ENCODE data around the gene RNASE4. TPM values are rescaled to one million over a fixed set of nuclear protein-coding genes. Genes with fewer than 3 reads are reported as not detected.
"Not testable (repeated sequence)": the region's sequence is repeated elsewhere in the genome, so short reads cannot be mapped to it uniquely, and the experiment has no call there.

The RNASE4 gene
- total RNA-seq, 2 donors from 2014 or later: 41.5 to 94.7 TPM

GRCh38 chr14:20719777-20720176, 35.4 kb downstream of the RNASE4 start:
- Histone ChIP-seq H3K4me1 (no peaks in the 10 kb centered on the region), H3K4me3 (no peak overlapping the region), H3K27ac (peak overlapping the region; percentile 37), H3K9me3 (no peaks in the 10 kb centered on the region), H3K9ac (ENCODE audit: low read depth in 2 of 2, low read length in 2 of 2) (no peak overlapping the region), H3K27me3 (no peaks in the 10 kb centered on the region), H3K36me3 (no peaks in the 10 kb centered on the region)
- no peak for TF ChIP-seq CTCF (IDR thresholded peaks at IDR 0.05)
- peak; percentile 62 for DNase-seq
- intact Hi-C loops (cut with DNase I): no loop called here

- Histone ChIP-seq H3K9ac (ENCODE audit: low read depth in 2 of 2, low read length in 2 of 2) (no peak overlapping the region), H3K27me3 (no peaks in the 10 kb centered on the region), H3K27ac (no peak overlapping the region), H3K4me1 (no peaks in the 10 kb centered on the region), H3K9me3 (no peaks in the 10 kb centered on the region), H3K36me3 (no peaks in the 10 kb centered on the region), H3K4me3 (no peak overlapping the region)
- TF ChIP-seq CTCF (IDR thresholded peaks at IDR 0.05): no peak
- intact Hi-C loops (cut with DNase I): no loop called here
- DNase-seq: no peak
Observed at GRCh38 chr14:20720741-20721140, 36.4 kb downstream of the RNASE4 start.

GRCh38 chr14:20722016-20722415, 37.7 kb downstream of the RNASE4 start:
- Histone ChIP-seq H3K27me3 (no peaks in the 10 kb centered on the region), H3K4me3 (no peak overlapping the region), H3K4me1 (no peaks in the 10 kb centered on the region), H3K9me3 (no peaks in the 10 kb centered on the region), H3K9ac (ENCODE audit: low read depth in 2 of 2, low read length in 2 of 2) (no peak overlapping the region), H3K27ac (no peak overlapping the region), H3K36me3 (no peaks in the 10 kb centered on the region)
- no peak for DNase-seq
- intact Hi-C loops (cut with DNase I): no loop called here
- TF ChIP-seq CTCF (IDR thresholded peaks at IDR 0.05): no peak

GRCh38 chr14:20723488-20723887, 39.1 kb downstream of the RNASE4 start:
- no peak overlapping the region for H3K4me3 ChIP-seq
- DNase-seq: no peak
- H3K27me3 ChIP-seq: no peaks in the 10 kb centered on the region
- intact Hi-C loops (cut with DNase I): no loop called here
- no peak for TF ChIP-seq CTCF (IDR thresholded peaks at IDR 0.05)
- no peaks in the 10 kb centered on the region for H3K4me1 ChIP-seq
- no peaks in the 10 kb centered on the region for H3K9me3 ChIP-seq
- no peaks in the 10 kb centered on the region for H3K36me3 ChIP-seq
- no peak overlapping the region for H3K9ac ChIP-seq (ENCODE audit: low read depth in 2 of 2, low read length in 2 of 2)
- no peak overlapping the region for H3K27ac ChIP-seq

- H3K4me1 ChIP-seq; DNase-seq; H3K4me3 ChIP-seq; H3K9me3 ChIP-seq; H3K36me3 ChIP-seq; H3K9ac ChIP-seq (ENCODE audit: low read depth in 2 of 2, low read length in 2 of 2); H3K27ac ChIP-seq; H3K27me3 ChIP-seq; intact Hi-C loops (cut with DNase I): not testable (repeated sequence)
Observed at GRCh38 chr14:20726121-20726520, 41.8 kb downstream of the RNASE4 start.

GRCh38 chr14:20726531-20726930, 42.2 kb downstream of the RNASE4 start:
- H3K36me3 ChIP-seq: no peaks in the 10 kb centered on the region
- no peaks in the 10 kb centered on the region for H3K9me3 ChIP-seq
- no peak overlapping the region for H3K9ac ChIP-seq (ENCODE audit: low read depth in 2 of 2, low read length in 2 of 2)
- no peak overlapping the region for H3K4me3 ChIP-seq
- no peak overlapping the region for H3K27ac ChIP-seq
- H3K4me1 ChIP-seq: no peaks in the 10 kb centered on the region
- no peaks in the 10 kb centered on the region for H3K27me3 ChIP-seq
- TF ChIP-seq CTCF (IDR thresholded peaks at IDR 0.05): no peak
- no peak for DNase-seq
- intact Hi-C loops (cut with DNase I): no loop called here
